Activated gamma-delta T cell (primary cell): ENCODE measurements around the gene RNF34.

Experiments
- DNase-seq: peaks from one replicate; lab custom pipeline; 2025; lab: John Stamatoyannopoulos, UW

RNF34 gene

GRCh38 chr12:121438905-121439304, 39.0 kb downstream of the RNF34 start:
- no peak for DNase-seq

- no peak for DNase-seq
These were observed 39.8 kb downstream of the RNF34 start for GRCh38 chr12:121439715-121440114.

DNA sequence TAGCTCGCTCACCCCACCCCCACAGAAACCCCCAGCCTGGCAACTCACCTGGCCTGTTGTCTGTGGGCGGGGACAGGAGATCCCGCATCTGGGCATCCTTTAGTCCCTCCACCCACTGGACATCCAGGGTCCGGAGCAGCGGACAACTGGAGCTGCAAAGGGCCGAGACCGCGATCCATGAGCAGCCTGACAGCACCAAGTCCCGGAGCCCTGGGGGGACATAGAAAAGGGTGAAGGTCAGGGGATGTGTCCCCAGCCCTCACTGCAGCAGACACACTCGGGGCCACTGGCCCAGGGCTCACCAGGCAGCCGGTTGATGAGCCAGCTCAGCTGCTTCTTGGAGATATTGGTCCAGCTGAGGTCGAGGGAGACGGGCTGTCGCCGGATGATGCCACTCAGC, 40.9 kb downstream of the RNF34 start:
- no peak for DNase-seq

- no peak for DNase-seq
These were observed 41.6 kb downstream of the RNF34 start for GRCh38 chr12:121441555-121441954.

- DNase-seq, result no peak
These were observed 42.4 kb downstream of the RNF34 start for GRCh38 chr12:121442028-121442948.

GRCh38 chr12:121443193-121443870, 43.4 kb downstream of the RNF34 start:
- no peak for DNase-seq

GRCh38 chr12:121443911-121444841, 44.3 kb downstream of the RNF34 start:
- DNase-seq, result no peak

- no peak for DNase-seq
These were observed 44.9 kb downstream of the RNF34 start for GRCh38 chr12:121444842-121445202.

DNA sequence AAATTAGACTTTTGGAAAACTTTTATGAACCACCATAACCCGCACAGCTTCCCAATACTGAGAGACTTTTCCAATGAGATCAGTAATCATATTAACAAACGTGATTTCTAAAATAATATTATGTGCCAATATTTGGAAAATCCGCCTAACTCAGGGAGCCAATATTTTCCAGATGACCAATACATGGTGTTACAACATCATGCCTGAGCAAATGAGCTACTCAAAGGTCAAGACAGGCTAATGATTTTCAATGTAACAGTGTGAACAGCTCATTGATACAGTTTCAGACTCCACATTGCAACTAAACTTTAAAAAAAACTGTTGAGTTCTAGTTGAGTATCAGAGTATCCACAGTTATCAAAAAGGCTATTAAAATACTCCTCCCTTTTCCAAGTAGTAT, 46.8 kb downstream of the RNF34 start:
- DNase-seq, result no peak

- DNase-seq, result no peak
These were observed 48.9 kb downstream of the RNF34 start for GRCh38 chr12:121448771-121449315.

- no peak for DNase-seq
These were observed 52.0 kb downstream of the RNF34 start for GRCh38 chr12:121451961-121452339.

GRCh38 chr12:121452340-121452984, 52.5 kb downstream of the RNF34 start:
- DNase-seq, result no peak

- DNase-seq, result no peak
These were observed 53.1 kb downstream of the RNF34 start for GRCh38 chr12:121452985-121453360.

GRCh38 chr12:121453629-121454028, 53.7 kb downstream of the RNF34 start:
- DNase-seq, result no peak

DNA sequence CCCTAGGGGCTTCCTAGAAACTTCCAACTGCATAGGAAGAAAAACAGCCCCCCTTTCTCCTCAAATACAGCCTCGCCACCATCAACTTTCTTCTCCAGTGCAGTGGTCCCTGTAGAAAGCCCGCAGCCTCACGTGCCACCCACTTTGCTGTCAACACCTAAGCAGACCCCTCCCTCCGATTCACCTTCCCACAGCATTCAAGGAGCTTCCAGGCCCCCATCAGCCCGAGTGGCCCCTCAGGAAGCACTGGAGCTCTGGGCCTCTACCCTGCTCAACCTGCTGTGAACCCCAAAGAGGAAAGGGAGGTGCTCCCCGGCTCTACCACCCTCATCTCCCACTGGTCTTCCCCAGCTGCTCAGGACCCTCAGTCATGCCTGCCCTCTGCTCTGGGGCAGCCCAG, 55.0 kb downstream of the RNF34 start:
- no peak for DNase-seq

GRCh38 chr12:121455766-121456420, 56.0 kb downstream of the RNF34 start:
- no peak for DNase-seq

GRCh38 chr12:121456551-121456950, 56.6 kb downstream of the RNF34 start:
- no peak for DNase-seq

DNA sequence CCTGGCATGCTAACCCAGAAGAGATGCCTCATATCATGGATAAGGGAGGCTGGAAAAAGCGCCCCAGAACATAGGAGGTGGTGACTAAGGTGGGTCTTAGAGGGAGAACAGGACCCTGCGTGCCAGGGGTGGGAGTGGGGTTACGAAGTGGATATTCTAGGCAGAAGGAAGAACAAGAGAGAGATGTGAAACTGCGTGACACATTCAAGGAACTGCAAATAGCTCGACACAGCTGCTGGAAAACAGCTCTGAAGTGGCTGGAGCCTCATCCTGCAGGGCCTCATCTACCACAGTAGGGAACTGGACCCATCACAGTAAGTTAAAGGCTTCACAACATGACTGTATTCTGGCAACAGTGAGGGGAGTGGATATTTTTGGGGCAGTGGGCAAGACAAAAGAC, 61.1 kb downstream of the RNF34 start:
- DNase-seq, result no peak

GRCh38 chr12:121464331-121464730, 64.4 kb downstream of the RNF34 start:
- no peak for DNase-seq

GRCh38 chr12:121465921-121466793, 66.2 kb downstream of the RNF34 start:
- peak; percentile 46 for DNase-seq
